Cardiac fibroblast (primary cell): ENCODE measurements around the gene CNIH3.

ENCODE experiments used
- DNase-seq, 2 donors: peaks; one replicate each; pipeline versions ENCODE4 v3.0.0 to v3.0.0-alpha.2; 2010; ENCODE audit warnings: low read depth in 2 of 2
- H3K4me3 ChIP-seq, 2 donors: replicated peaks in 1 of 2; 1 replicate in 1 of 2; 2 replicates in 1 of 2; pipeline ENCODE4 v1.5.1; 2011; ENCODE audit warnings: low read depth in 2 of 2, low read length in 2 of 2, mild to moderate bottlenecking in 2 of 2, moderate library complexity in 1 of 2
- TF ChIP-seq, protein P1 (sequence below): IDR thresholded peaks from one replicate; pipeline ENCODE4 v1.5.1; 2011; ENCODE audit warnings: low read depth, mild to moderate bottlenecking, low read length, inconsistent platforms

The CNIH3 gene

DNA sequence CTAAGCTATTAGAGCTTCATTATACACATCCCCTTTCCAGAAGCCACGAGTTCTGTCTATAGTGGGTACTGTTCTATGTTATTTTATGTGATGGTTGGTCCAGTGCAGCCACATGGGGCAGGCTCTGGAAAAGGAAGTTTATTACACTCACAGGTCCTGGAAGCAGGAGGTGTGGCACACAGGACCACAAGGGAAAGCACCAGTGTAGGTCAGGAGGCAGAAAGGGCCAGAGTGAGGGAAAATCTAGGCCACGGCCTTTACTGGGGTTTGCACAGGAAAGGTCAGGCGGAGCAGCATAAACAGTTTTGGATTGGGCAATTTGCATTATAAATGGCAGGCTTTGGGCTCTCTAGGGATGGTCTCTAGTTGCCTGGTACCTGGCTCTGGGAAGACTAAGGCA, 21.8 kb upstream of the CNIH3 start:
- no peak overlapping the region for H3K4me3 ChIP-seq
- DNase-seq = no peak
- TF ChIP-seq, protein P1, sequence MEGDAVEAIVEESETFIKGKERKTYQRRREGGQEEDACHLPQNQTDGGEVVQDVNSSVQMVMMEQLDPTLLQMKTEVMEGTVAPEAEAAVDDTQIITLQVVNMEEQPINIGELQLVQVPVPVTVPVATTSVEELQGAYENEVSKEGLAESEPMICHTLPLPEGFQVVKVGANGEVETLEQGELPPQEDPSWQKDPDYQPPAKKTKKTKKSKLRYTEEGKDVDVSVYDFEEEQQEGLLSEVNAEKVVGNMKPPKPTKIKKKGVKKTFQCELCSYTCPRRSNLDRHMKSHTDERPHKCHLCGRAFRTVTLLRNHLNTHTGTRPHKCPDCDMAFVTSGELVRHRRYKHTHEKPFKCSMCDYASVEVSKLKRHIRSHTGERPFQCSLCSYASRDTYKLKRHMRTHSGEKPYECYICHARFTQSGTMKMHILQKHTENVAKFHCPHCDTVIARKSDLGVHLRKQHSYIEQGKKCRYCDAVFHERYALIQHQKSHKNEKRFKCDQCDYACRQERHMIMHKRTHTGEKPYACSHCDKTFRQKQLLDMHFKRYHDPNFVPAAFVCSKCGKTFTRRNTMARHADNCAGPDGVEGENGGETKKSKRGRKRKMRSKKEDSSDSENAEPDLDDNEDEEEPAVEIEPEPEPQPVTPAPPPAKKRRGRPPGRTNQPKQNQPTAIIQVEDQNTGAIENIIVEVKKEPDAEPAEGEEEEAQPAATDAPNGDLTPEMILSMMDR = no peak

DNA sequence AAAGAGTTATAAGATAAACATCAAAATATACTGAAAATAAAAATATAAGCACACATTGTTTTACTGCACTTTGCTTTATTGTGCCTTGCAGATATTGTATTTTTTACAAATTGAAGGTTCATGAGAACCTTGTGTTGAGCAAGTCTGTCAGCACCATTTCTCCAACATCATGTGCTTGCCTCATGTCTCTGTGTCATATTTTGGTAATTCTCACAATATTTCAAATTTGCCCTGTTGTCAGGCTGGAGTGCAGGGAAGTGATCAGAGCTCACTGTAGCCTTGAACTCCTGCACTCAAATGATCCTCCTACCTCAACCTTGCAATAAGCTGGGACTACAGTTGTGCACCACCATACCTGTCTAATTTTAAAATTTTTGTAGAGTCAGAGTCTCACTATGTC, 21.3 kb upstream of the CNIH3 start:
- DNase-seq = no peak
- TF ChIP-seq, protein P1 = no peak
- H3K4me3 ChIP-seq = no peak overlapping the region

DNA sequence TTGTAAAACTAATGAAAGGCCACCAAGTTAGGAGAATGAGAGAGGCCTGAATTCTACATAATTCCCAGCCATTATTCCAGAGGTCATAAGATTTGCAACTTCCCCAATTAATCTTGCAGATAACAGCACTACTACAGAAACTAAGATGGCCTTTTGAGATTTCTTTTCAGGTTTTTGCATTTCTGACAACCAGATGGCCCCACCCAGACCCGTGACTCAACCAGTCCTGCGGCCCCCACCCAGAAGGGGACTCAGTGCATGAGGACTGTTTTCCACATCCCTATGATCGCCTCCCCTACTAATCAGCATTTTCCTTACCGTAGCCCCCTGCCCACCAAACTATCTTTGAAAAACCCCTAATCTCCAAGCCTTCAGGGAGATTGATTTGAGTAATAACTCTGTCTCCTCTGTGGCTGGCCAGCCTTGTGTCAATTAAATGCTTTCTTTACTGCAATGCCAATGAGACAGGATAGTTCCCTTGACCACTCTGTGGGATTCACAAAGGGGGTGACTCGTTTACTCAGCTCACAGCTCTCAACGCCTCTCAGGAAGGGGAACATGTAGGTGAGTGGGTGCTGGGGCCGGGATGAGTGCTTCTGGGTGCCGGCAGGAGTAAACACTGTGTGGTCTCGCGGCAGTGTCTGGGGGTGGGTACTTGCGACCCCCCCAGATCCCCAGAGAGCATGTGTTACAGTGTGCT, 10.5 kb upstream of the CNIH3 start:
- no peak for DNase-seq
- H3K4me3 ChIP-seq = no peak overlapping the region
- TF ChIP-seq, protein P1 = no peak

DNA sequence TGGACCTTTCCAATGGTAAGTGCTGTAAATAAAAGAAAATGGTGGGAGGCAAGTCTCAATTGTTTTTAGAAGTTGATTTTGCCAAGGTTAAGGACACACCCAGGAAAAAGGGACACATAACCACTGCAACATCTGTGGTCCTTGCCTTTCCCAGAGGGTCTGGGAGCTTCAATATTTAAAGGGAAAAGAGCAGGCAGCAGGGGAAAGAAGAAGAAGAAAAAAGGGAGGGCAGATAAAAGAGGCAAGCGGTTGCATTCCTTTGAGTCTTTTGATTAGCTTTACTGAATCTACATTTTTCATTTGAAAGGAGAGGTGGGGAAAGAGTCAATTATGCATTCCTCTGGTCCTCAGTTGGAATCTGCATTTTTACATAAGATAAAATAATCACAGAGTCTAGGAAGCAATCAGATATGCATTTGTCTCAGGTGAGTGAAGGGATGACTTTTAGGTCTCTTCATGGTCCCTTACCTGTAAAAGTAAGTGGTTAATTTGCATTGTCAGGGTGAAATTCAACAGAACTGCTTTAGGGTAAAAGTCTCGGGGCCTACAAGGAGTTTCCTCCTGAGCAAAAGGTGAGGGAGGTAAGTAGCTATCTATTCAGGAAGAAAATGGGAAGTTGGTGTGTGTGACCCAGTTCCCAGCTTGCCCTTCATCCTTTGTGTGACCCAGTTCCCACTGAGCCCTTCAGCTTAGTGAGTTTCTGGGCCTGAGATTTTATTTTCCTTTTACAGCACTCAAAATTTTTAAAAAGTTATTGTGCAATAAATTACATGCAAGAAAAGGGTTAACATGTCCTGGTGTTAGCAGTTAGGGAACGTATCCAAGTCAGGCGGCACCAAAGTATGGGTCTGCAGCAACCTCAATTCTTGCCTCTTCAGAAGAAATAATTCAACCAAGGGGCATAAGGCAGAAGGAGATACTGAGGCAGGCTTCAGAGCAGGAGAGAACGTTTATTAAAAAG, 8.6 kb upstream of the CNIH3 start:
- TF ChIP-seq, protein P1 = no peak
- H3K4me3 ChIP-seq = no peak overlapping the region
- DNase-seq = no peak

DNA sequence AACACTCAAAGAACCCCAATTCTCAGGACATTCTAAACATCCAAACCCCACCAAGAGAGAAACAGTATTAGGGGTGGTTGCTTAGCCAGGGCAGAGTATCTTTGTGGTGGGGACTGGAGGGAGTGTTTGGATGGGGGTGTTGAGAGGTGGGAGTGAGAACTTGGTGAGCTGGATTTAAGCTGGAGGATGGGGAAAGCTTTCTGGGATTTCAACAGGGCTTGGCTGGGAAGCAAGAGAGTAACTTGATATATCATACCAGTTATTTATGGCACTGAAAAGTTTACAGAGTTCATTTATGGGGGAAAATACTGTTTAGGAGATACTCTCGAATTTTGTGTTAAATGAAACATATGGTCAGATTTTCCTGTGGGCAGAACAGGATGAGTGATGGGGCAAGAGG, 6.8 kb upstream of the CNIH3 start:
- peak in 1 of 2 donors; percentile 56 for DNase-seq
- TF ChIP-seq, protein P1 = no peak
- H3K4me3 ChIP-seq = no peak overlapping the region

DNA sequence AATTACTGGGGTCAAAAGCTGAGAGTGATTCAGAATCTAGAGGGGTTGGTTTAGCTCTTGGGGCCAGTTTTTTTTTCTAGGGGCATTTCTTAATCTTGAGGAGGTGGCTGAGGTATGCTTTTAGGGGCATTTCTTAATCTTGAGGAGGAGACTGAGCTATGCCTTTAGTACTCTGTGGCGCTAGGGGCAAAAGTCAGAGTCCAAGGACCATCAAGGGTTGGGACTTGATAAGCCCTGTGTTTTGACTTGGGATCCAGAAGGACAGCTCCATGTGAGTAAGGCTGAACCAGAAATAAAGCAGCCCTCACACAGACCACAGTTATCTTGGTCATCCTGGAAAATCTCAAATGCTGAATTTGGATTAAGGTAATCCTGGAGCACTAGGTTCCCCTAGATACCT, 3.9 kb upstream of the CNIH3 start:
- TF ChIP-seq, protein P1 = no peak
- DNase-seq = no peak

More for the DNA sequence above, 3.9 kb upstream of the CNIH3 start:
- no peak overlapping the region for H3K4me3 ChIP-seq
